Hippocampal formation (tissue), 2 donors: ENCODE data around the gene FAM168B.
A peak's percentile ranks its signal among the peaks of the same experiment; 100 is the strongest.

Source experiments
- DNase-seq, 2 donors: peaks; one replicate each; lab custom pipeline; 2025; lab: John Stamatoyannopoulos, UW

The FAM168B gene

GRCh38 chr2:131039908-131040660 is 53.2 kb downstream of the FAM168B start:
- no peak for DNase-seq

- peak; percentile 49 to 55 for DNase-seq
These were observed 53.7 kb downstream of the FAM168B start for GRCh38 chr2:131039535-131039907.

- no peak for DNase-seq
These were observed 54.2 kb downstream of the FAM168B start for GRCh38 chr2:131039101-131039440.

- DNase-seq = no peak
These were observed 54.8 kb downstream of the FAM168B start for GRCh38 chr2:131038258-131039100.

GRCh38 chr2:131037398-131038257 is 55.6 kb downstream of the FAM168B start:
- DNase-seq = no peak

DNA sequence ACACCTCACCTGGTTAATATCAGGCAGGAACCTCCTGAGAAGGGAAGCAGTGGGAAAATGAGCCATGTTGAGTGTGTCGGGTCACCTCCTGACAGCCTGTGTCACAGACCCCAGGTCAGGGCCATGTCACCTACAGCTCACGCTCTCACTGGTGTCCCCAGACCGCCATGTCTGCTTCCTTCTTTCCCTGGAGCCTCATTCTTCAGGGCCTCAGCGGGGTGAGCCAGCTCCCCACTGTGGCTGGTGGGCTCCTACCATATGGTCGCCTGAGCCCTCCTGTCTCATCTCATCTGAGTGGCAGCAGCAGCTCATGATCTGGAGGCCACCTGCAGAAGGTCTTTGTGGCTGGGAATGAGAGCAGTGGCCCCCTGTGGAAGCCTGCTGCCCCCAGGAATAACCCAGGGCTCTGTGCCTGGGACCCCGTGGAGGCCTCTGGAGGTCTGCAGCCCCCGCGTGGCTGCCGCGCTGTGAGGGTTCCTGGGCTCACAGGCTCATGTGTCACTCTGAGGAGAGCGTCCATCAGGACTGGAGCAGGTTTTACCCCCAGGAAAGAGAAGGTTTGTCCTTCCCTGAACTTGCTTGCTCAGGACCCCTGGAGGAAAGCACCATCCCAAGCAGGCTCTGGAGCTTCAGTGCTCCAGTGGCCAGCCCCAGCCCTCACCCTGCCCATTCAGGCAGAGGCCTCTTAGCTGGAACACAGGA is 56.4 kb downstream of the FAM168B start:
- no peak for DNase-seq

DNA sequence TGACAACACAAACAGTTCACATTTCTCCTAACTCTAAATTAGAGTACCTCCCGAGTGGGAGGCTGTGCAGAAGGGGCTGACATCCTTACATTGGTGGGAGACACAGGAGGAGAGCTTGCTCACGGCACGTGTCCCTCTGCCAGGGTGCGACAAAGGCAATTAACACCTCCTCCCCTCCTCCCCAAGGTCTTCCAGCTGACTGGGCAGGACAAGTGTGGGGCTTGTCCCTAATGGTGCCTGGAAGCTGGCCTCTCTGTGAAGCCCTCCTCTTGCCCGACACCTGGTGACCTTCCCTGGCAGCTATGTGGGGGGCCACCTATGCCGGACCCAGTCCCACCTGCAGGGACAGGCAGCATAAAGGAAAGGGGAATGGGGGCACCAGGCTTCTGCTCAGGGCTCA is 57.0 kb downstream of the FAM168B start:
- no peak for DNase-seq

- no peak for DNase-seq
These were observed 57.4 kb downstream of the FAM168B start for GRCh38 chr2:131035826-131036231.

DNA sequence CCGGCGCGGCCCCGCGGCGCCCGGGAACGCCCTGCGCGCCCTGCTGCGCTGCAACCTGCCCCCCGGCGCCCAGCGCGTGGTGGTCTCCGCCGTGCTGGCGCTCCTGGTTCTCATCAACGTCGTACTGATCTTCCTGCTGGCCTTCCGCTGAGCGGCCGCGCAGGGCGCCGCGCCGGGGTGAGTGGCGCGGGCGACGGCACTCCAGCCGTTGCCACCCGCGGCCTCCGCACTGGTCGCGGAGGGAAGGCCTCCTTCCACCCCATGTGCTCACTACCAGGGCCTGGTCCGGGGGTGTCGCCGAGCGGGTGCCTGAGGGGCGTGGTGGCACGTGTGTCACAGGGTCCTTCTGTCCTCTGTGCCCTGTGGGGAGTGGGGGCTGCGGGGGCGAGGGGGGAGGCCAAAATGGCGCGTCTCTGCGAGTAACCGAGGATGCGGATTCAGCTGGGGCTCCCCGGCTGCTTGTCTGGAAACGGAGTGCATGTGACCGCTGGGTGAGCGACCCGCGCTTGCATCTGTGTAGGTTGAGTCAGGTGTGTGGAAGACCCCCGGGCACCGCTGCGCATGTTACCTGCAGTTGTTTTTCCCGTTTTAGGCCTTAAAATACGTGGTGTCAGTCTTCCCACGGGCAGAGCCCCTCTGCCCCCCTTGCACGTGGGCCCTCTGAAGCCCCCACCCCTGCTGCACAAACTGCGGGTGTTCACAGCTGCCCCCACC is 58.0 kb downstream of the FAM168B start:
- no peak for DNase-seq

GRCh38 chr2:131034122-131035051 is 58.9 kb downstream of the FAM168B start:
- DNase-seq = peak in 1 of 2 donors; percentile 33

DNA sequence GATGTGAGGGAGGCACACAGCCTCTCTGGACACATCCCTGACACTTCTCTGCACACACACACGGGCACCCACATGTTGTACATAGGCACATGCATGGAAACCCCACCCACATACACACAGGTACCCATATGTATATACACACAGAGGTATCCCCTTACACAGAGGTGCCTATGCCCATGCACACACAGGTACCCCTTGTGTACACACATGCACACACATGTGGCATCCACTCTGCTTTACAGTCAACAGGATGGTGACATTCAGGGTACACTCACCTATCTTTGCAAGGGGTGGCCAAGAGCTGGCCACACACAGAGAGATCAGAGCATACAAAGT is 59.5 kb downstream of the FAM168B start:
- DNase-seq = no peak

GRCh38 chr2:131032393-131032836 is 60.8 kb downstream of the FAM168B start:
- no peak for DNase-seq

GRCh38 chr2:131031875-131032274 is 61.4 kb downstream of the FAM168B start:
- no peak for DNase-seq

GRCh38 chr2:131031431-131031841 is 61.8 kb downstream of the FAM168B start:
- DNase-seq = no peak

GRCh38 chr2:131030478-131030971 is 62.7 kb downstream of the FAM168B start:
- peak; percentile 51 to 66 for DNase-seq

DNA sequence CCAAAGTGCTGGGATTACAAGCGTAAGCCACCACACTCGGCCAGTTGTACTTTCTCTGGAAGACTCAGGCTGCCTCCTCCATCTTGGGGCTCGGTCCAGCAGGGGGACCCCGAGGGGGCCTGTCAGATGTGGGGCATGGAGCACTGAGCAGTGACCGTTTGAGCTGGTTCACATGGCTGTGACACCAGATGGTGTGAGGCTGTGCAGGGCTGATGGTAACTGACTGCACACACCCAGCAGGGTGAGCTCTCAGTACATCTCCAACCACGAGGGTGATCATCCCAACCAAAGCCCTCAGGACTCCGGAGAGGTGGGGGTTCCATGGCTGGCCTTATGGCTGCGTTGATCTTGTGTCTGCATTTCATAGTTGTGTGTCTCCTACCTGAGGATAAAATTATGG is 63.4 kb downstream of the FAM168B start:
- no peak for DNase-seq

GRCh38 chr2:131027566-131028528 is 65.4 kb downstream of the FAM168B start:
- DNase-seq = no peak

DNA sequence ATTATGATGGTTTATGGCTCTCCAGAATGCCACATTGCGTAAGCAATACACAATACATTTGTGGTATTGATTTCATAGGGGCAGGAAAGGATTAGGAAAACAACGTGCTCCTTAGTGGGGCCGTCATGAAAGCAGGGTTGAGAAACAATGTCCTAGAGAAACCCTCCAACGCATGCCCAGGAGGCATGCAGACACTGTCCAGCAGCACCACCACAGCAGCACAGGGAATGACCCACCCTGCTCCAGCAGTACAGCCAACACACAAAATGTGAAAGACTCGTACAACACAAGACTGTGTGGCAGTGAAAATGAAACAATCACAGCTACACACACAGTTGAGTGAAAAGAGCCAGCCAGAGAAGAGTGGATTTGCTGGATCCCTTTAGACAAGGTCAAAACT is 66.3 kb downstream of the FAM168B start:
- no peak for DNase-seq

DNA sequence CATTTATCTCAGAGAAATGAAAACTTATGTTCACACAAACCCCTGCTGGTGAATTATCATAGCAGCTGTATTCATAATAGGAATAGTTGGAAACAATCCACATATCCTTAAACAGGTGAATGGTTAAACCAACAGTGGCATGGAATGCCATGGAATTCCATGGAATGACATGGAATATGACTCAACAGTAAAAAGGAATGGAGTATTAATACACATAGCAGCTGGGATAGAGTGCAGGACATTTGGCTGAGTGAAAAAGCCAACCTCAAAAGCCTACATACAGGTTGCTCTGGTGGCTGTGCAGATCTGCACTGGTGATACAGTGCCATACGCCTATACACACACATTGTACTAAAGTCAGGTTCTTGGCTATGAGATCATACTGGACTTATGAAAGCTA is 69.5 kb downstream of the FAM168B start:
- no peak for DNase-seq
